ENCODE results near the gene ATP7A. TPM values are rescaled to one million over a fixed set of nuclear protein-coding genes. Genes with fewer than 3 reads are reported as not detected.
"Not testable (repeated sequence)": the region's sequence is repeated elsewhere in the genome, so short reads cannot be mapped to it uniquely, and the experiment has no call there.

Gene ATP7A
- total RNA-seq, 6 experiments from 2014 or later: 2.1 to 3.9 (median 3.2) TPM

DNA sequence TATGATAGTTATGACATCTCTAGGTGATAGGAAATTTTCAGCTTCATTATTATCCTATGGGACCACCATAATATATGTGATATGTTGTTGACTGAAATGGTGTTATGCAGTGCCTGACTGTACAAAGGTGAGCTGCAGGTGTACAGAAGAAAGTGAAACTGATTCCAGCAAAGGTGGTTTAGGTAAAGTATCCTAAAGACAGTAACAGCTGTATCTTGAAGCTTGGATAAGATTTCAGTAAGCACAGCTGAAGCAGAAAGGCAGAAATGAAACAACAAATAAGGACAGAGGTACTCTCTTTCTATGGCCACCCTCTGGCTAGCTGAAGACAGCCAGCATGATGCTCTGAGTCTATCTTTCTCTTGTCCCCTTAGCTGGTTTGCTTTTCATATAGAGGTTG lies 163.6 kb downstream of the ATP7A start:
- ATAC-seq (no peak), DNase-seq (no peak)
- TF ChIP-seq, protein P1, sequence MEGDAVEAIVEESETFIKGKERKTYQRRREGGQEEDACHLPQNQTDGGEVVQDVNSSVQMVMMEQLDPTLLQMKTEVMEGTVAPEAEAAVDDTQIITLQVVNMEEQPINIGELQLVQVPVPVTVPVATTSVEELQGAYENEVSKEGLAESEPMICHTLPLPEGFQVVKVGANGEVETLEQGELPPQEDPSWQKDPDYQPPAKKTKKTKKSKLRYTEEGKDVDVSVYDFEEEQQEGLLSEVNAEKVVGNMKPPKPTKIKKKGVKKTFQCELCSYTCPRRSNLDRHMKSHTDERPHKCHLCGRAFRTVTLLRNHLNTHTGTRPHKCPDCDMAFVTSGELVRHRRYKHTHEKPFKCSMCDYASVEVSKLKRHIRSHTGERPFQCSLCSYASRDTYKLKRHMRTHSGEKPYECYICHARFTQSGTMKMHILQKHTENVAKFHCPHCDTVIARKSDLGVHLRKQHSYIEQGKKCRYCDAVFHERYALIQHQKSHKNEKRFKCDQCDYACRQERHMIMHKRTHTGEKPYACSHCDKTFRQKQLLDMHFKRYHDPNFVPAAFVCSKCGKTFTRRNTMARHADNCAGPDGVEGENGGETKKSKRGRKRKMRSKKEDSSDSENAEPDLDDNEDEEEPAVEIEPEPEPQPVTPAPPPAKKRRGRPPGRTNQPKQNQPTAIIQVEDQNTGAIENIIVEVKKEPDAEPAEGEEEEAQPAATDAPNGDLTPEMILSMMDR (IDR thresholded peaks at IDR 0.05): no peak
- no peak for TF ChIP-seq POLR2A (IDR thresholded peaks at IDR 0.05)
- Histone ChIP-seq H3K27me3 (no peaks in the 10 kb centered on the region), H3K27ac (no peak overlapping the region), H3K36me3 (no peaks in the 10 kb centered on the region), H3K4me3 (no peak overlapping the region), H3K4me1 (no peaks in the 10 kb centered on the region), H3K9me3 (no peaks in the 10 kb centered on the region)
- intact Hi-C loops (cut with DNase I): no loop called here

DNA sequence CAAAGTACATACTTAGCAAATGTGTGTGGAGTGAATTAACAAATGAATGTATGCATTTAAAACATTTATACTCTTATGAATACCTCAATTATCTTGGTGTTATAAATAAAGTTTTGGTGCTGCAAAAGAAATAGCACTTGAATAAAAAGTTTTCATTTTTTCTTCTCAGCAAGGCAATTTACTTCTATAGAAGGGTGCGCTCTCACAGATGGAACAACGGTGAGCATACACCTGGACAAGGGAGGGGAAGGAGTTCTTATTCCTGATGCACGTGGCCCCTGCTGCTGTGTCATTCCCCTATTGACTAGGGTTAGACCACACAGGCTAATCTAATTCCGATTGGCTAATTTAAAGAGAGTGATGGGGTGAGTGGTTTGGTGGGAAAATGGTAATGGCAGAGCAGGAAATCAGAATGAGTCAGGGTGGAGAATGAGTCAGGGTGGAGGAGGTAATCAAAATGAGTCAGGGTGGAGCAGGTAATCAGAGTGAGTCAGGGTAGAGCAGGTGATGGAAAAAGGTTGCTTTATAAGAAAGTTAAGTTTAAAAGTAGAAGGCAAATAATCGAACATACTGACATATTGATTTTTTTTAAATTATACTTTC lies 165.4 kb downstream of the ATP7A start:
- H3K4me3 ChIP-seq: no peak overlapping the region
- WGBS (ENCODE audit: insufficient coverage, low coverage, low lambda C conversion rate, missing lambda C conversion rate): 60% methylated on average over 5 of the region's 5 CpGs
- no peak overlapping the region for H3K27ac ChIP-seq
- H3K36me3 ChIP-seq: no peaks in the 10 kb centered on the region
- no peak for DNase-seq
- H3K27me3 ChIP-seq: no peaks in the 10 kb centered on the region
- H3K4me1 ChIP-seq: no peaks in the 10 kb centered on the region
- ATAC-seq: no peak
- H3K9me3 ChIP-seq: no peaks in the 10 kb centered on the region
- no peak for TF ChIP-seq POLR2A (IDR thresholded peaks at IDR 0.05)
- TF ChIP-seq, protein P1 (IDR thresholded peaks at IDR 0.05): no peak
- intact Hi-C loops (cut with DNase I): no loop called here

DNA sequence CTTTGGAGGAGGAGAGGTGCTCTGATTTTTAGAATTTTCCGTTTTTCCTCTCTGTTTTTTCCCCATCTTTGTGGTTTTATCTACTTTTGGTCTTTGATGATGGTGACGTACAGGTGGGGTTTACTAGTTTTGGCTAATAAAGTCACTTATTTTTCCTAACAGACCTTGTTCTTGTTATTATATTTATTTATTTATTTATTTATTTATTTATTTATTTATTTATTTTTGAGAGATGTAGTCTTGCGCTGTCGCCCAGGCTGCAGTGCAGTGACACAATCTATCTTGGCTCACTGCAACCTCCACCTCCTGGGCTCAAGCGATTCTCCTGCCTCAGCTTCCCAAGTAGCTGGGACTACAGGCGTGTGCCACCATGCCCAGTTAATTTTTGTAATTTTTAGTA lies 170.9 kb downstream of the ATP7A start:
- H3K4me1 ChIP-seq; H3K9me3 ChIP-seq; intact Hi-C loops (cut with DNase I); H3K27ac ChIP-seq; H3K27me3 ChIP-seq; ATAC-seq; H3K36me3 ChIP-seq; H3K4me3 ChIP-seq; DNase-seq: not testable (repeated sequence)
- 67% methylated on average over 5 of the region's 6 CpGs for WGBS (ENCODE audit: insufficient coverage, low coverage, low lambda C conversion rate, missing lambda C conversion rate)

DNA sequence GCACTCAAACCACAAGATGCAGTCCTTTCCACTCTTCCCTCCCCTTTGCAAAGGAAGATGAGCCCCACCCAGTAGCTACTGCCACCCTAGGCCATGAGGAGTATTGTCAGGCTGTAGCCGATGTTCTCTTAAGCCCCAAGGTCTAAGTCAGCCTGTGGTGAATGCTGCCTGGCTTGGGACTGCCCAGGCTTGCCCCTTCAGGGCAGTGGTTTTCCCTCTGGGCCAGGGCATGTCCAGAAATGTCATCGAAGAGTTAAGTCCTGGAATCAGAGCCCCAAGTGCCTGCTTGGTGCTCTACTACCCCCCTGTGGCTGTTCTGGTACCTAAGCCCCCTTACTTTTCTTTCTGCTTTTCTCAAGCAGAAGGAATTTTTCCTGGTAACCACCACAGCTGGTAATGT lies 181.8 kb downstream of the ATP7A start:
- Histone ChIP-seq H3K4me3 (no peak overlapping the region), H3K4me1 (no peaks in the 10 kb centered on the region), H3K9me3 (no peaks in the 10 kb centered on the region), H3K36me3 (no peaks in the 10 kb centered on the region), H3K27me3 (no peaks in the 10 kb centered on the region), H3K27ac (no peak overlapping the region)
- ATAC-seq (peak in 1 of 4 donors; percentile 34), DNase-seq (no peak)
- intact Hi-C loops (cut with DNase I): no loop called here
- 71% methylated on average over 1 of the region's 2 CpGs for WGBS (ENCODE audit: insufficient coverage, low coverage, low lambda C conversion rate, missing lambda C conversion rate)
- TF ChIP-seq, protein P1 (IDR thresholded peaks at IDR 0.05): peak in 1 of 4 donors; percentile 5
- no peak for TF ChIP-seq POLR2A (IDR thresholded peaks at IDR 0.05)

- no peaks in the 10 kb centered on the region for H3K27me3 ChIP-seq
- H3K9me3 ChIP-seq: no peaks in the 10 kb centered on the region
- ATAC-seq (no peak), DNase-seq (no peak)
- intact Hi-C loops (cut with DNase I): no loop called here
- TF ChIP-seq, protein P1 (IDR thresholded peaks at IDR 0.05): no peak
- TF ChIP-seq POLR2A (IDR thresholded peaks at IDR 0.05): no peak
- H3K4me1 ChIP-seq: no peaks in the 10 kb centered on the region
- H3K36me3 ChIP-seq: no peaks in the 10 kb centered on the region
- no peak overlapping the region for H3K27ac ChIP-seq
- H3K4me3 ChIP-seq: no peak overlapping the region
These were observed 187.6 kb downstream of the ATP7A start for GRCh38 chrX:78098108-78098507.

Small RNA genes within 50 kb of the gene (small RNA-seq; reads per million reads assigned to genes)
- 0 reads per million in 2 experiments for gene RN7SL460P

Other genes with a start within 250 kb of the ATP7A start
- gene ATRX, start 124.5 kb upstream of the ATP7A start, total RNA-seq: 10 to 100 TPM; 15.9 to 32.2 (median 21.3) TPM
- gene MAGT1, start 15.3 kb upstream of the ATP7A start, total RNA-seq: 10 to 100 TPM; 54.8 to 78.3 (median 65.9) TPM
- gene COX7B, start 11.2 kb upstream of the ATP7A start, total RNA-seq: 100 to 1,000 TPM; 144 to 906 (median 181) TPM
- gene PGAM4, start 58.9 kb downstream of the ATP7A start, total RNA-seq: not detected
- gene PGK1, start 193.6 kb downstream of the ATP7A start, total RNA-seq: 100 to 1,000 TPM; 144 to 333 (median 184) TPM
- 1 to 10 TPM; 3.3 to 9.6 (median 6.1) TPM for gene TAF9B, start 229.0 kb downstream of the ATP7A start, total RNA-seq